Astrocyte of the spinal cord (primary cell): ENCODE data around the gene ZNF408.
A peak's percentile ranks its signal among the peaks of the same experiment; 100 is the strongest.

ENCODE experiments used
- DNase-seq: peaks from one replicate; pipeline ENCODE4 v3.0.0; 2011; ENCODE audit warnings: low read depth, low spot score
- H3K4me3 ChIP-seq: 2 replicates; pipeline ENCODE4 v1.5.1; 2011; ENCODE audit warnings: low read depth, mild to moderate bottlenecking, low read length, moderate library complexity
- CTCF ChIP-seq: IDR thresholded peaks from 2 replicates; pipeline ENCODE4 v1.5.1; 2012; ENCODE audit warnings: low read depth, mild to moderate bottlenecking, low read length, inconsistent platforms
- in situ Hi-C: cut with HindIII; loops from 2 replicates; pipeline ENCODE4 v1.10.0; 2017; ENCODE audit warnings: low sequenced_read_pairs

Gene ZNF408

GRCh38 chr11:46675288-46675851, 25.5 kb upstream of the ZNF408 start:
- in situ Hi-C loops: no loop called here
- no peak overlapping the region for H3K4me3 ChIP-seq
- no peak for TF ChIP-seq CTCF
- DNase-seq: peak; percentile 69

- in situ Hi-C loops: no loop called here
- H3K4me3 ChIP-seq: no peak overlapping the region
- TF ChIP-seq CTCF: no peak
- DNase-seq: no peak
These were observed 24.9 kb upstream of the ZNF408 start for GRCh38 chr11:46675949-46676348.

- no peak for DNase-seq
- in situ Hi-C loops: no loop called here
- no peak overlapping the region for H3K4me3 ChIP-seq
- no peak for TF ChIP-seq CTCF
These were observed 24.2 kb upstream of the ZNF408 start for GRCh38 chr11:46676436-46677158.

- H3K4me3 ChIP-seq: no peak overlapping the region
- no peak for DNase-seq
- no peak for TF ChIP-seq CTCF
- in situ Hi-C loops: no loop called here
These were observed 23.7 kb upstream of the ZNF408 start for GRCh38 chr11:46677169-46677568.

GRCh38 chr11:46677991-46678740, 22.7 kb upstream of the ZNF408 start:
- no peak for TF ChIP-seq CTCF
- DNase-seq: no peak
- in situ Hi-C loops: no loop called here
- H3K4me3 ChIP-seq: no peak overlapping the region

- no peak for TF ChIP-seq CTCF
- in situ Hi-C loops: no loop called here
- DNase-seq: no peak
- H3K4me3 ChIP-seq: no peak overlapping the region
These were observed 22.1 kb upstream of the ZNF408 start for GRCh38 chr11:46678741-46679130.
